ENCODE measurements around the gene TMEM87A. TPM values are rescaled to one million over a fixed set of nuclear protein-coding genes. Genes with fewer than 3 reads are reported as not detected.

TMEM87A gene
- total and polyA plus RNA-seq, 2 of the 8 experiments (the other 6 are each of a cell fraction or from before 2014, with no cell fraction given), result 15.2 to 33.1 TPM

GRCh38 chr15:42202653-42203052 lies 70.6 kb downstream of the TMEM87A start:
- no peaks in the 10 kb centered on the region for H3K27me3 ChIP-seq (replicated peaks in 1 of 4; ENCODE audit: control insufficient read depth in 3 of 4, extremely low read depth in 1 of 4, insufficient read depth in 3 of 4, low read length in 3 of 4)
- peaks cover 0 to 16% of the 10 kb centered on the region in 2 experiments; a peak in 3 of 4 replicates for H3K79me2 ChIP-seq (ENCODE audit: control insufficient read depth in 1 of 2, insufficient read depth in 2 of 2, low read length in 2 of 2)
- no peaks in the 10 kb centered on the region for H3K9me3 ChIP-seq (ENCODE audit: insufficient read depth in 2 of 2, low read depth in 1 of 2, low read length in 1 of 2)
- H4K5ac ChIP-seq (ENCODE audit: insufficient read length, low read depth, low read length), result no peak overlapping the region
- peaks cover 0 to 6% (median 2%) of the 10 kb centered on the region in 4 experiments; a peak in 3 of 7 replicates for H3K4me1 ChIP-seq (replicated peaks in 1 of 4; ENCODE audit: control insufficient read depth in 3 of 4, insufficient read depth in 4 of 4, low read length in 3 of 4)
- H2BK120ac ChIP-seq (replicated peaks; ENCODE audit: low read depth, low read length), result no peak overlapping the region
- H3K9ac ChIP-seq (replicated peaks in 1 of 4; ENCODE audit: extremely low read depth in 1 of 4, low read depth in 3 of 4, low read length in 3 of 4), result no peak overlapping the region
- no peak overlapping the region for H2AFZ ChIP-seq (ENCODE audit: low read length)
- WGBS, 2 experiments (ENCODE audit: extremely low coverage in 1 of 2, insufficient coverage in 1 of 2, insufficient read length in 1 of 2, insufficient replicate concordance in 2 of 2, low coverage in 1 of 2, low lambda C conversion rate in 2 of 2, missing lambda C conversion rate in 1 of 2), result 92% methylated on average over 2 of the region's 2 CpGs; no CpG with 5 or more reads in 1 of the 2 experiments
- no peak overlapping the region for H3K18ac ChIP-seq (ENCODE audit: extremely low read depth, low read length)
- no peak overlapping the region for H3K23ac ChIP-seq (ENCODE audit: insufficient read length)
- TF ChIP-seq PHF8 (conservative IDR thresholded peaks at IDR 0.05; ENCODE audit: low read depth, low read length), result no peak
- TF ChIP-seq TBP (IDR thresholded peaks at IDR 0.05; ENCODE audit: low read depth, low read length), result no peak
- no peak for TF ChIP-seq RXRA (IDR thresholded peaks at IDR 0.05; ENCODE audit: insufficient read depth, low read depth, low read length)
- TF ChIP-seq RNF2 (IDR thresholded peaks at IDR 0.05; ENCODE audit: borderline replicate concordance, low read depth, low read length, missing control alignments, poor library complexity, severe bottlenecking), result no peak
- no peak overlapping the region for H2AK5ac ChIP-seq (ENCODE audit: low read depth, low read length)
- DNase-seq (ENCODE audit: low read depth in 1 of 2, low spot score in 2 of 2), result no peak
- H4K91ac ChIP-seq (replicated peaks; ENCODE audit: insufficient read length, low read length), result no peak overlapping the region
- no peak overlapping the region for H3K27ac ChIP-seq (ENCODE audit: low read depth, low read length)
- H3K4ac ChIP-seq (replicated peaks; ENCODE audit: insufficient read length, low read depth, low read length), result no peak overlapping the region
- no peak overlapping the region for H2BK15ac ChIP-seq (ENCODE audit: low read length)
- ChIA-PET CTCF (ENCODE audit: partially characterized antibody) (no interaction called here), POLR2A (ENCODE audit: partially characterized antibody) (interaction anchor here (0.7 kb wide), 1 partner anchor 66 kb away, joined by 4 read pairs; no protein-coding TSS in a partner anchor)
- no peak overlapping the region for H2BK20ac ChIP-seq (ENCODE audit: low read length)
- H3K79me1 ChIP-seq (ENCODE audit: low read depth, low read length), result peaks cover 8% of the 10 kb centered on the region
- FAIRE-seq, result no peak
- H3K23me2 ChIP-seq (ENCODE audit: low read depth, low read length), result 0 out of 2 replicates have a peak, but pooled peaks cover 5% of the 10 kb centered on the region
- H3K56ac ChIP-seq (replicated peaks; ENCODE audit: insufficient read length, low read depth, low read length), result no peak overlapping the region
- no peak overlapping the region for H3K4me3 ChIP-seq (ENCODE audit: extremely low read depth in 1 of 4, insufficient read depth in 2 of 4, low read depth in 3 of 4, low read length in 4 of 4)
- peaks cover 0 to 3% of the 10 kb centered on the region in 2 experiments for H4K20me1 ChIP-seq (replicated peaks in 1 of 2; ENCODE audit: control insufficient read depth in 1 of 2, insufficient read depth in 2 of 2, low read length in 2 of 2)
- no peak overlapping the region for H3K4me2 ChIP-seq (ENCODE audit: insufficient read depth in 1 of 2, low read depth in 2 of 2, low read length in 2 of 2)
- peaks cover 0 to 7% (median 0%) of the 10 kb centered on the region in 4 experiments; a peak in 2 of 8 replicates for H3K36me3 ChIP-seq (ENCODE audit: control insufficient read depth in 2 of 4, insufficient read depth in 4 of 4, low read length in 3 of 4)
- no peak overlapping the region for H3K14ac ChIP-seq (ENCODE audit: insufficient read length)
- no peak overlapping the region for H2BK12ac ChIP-seq (ENCODE audit: low read depth, low read length)
- H2BK5ac ChIP-seq (ENCODE audit: low read depth, low read length), result no peak overlapping the region
- no peak overlapping the region for H4K8ac ChIP-seq (ENCODE audit: extremely low read depth, insufficient read depth, low read length)
